ENCODE data around the gene MYOG. TPM values are rescaled to one million over a fixed set of nuclear protein-coding genes. Genes with fewer than 3 reads are reported as not detected.

Gene MYOG
- not detected in 2 replicates for total RNA-seq

DNA sequence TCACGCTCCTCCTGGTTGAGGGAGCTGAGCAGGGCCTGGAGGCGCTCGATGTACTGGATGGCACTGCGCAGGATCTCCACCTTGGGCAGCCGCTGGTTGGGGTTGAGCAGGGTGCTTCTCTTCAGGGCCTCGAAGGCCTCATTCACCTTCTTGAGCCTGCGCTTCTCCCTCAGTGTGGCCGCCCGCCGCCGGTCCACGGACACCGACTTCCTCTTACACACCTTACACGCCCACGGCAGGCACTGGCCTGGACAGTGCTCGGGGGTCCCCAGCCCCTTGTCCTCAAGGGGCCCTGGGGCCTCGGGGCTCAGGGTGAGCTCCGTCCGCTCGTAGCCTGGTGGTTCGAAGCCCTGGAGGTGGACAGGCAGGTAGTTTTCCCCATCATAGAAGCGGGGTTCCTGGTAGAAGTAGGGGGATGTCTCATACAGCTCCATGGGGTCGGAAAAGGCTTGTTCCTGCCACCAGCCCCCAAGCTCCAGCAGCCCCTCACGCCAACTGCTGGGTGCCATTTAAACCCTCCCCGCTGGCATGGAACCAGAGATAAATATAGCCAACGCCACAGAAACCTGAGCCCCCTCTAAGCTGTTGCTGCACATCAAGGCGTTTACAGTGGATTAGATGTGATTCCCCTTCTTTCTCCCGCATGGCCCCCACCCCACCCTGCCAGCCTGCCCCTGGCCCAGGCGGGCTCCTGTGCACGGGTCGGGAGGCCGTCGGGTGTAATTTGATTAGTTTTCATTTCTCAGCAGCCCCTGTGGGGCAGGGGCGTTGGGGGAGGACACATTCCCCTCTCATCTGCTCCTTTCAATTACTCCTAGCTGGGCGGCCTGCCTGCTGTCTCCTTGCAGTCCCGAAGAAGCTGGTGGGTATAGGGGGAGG, at the start of gene MYOG:
Gene MYOG (minus strand): TSS at position 485 of the 879 bp plus-strand sequence. CDS start 51 bp downstream, at position 434.

DNA sequence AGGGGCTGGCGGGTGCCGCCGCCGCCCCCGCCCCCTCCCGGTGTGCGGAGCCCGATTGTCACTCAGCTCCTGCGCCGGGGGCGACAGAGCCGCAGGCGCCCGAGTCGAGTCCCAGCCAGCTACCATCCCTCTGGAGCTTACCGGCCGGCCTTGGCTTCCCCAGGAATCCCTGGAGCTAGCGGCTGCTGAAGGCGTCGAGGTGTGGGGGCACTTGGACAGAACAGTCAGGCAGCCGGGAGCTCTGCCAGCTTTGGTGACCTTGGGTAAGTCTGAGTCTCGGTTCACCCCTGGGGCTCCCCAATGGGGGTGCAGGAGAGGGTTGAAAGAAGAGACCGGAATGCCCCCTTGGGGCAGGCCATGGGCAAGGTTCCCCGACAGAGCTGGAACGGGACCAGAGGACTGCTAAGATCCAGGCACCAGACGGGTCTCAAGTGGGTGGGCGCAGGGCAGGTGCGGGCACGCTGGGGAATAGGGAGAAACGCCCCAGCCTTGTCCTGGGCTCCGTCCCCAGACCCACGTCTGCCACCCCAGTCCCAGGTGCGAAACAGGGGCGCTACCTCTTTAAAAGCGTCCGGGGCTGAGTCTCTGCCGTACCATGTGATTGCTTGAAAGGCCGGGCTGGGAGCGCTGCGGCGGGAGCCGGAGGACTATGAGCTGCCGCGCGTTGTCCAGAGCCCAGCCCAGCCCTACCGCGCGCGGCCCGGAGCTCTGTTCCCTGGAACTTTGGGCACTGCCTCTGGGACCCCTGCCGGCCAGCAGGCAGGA, 42.0 kb upstream of the MYOG start, which contains the start of gene ADORA1:
Gene ADORA1 (plus strand): TSS at position 61 of the 765 bp plus-strand sequence. CDS start 1,116 bp downstream, outside the sequence.

Other genes with a start within 250 kb of the MYOG start
- gene RABIF, start 196.9 kb downstream of the MYOG start, total RNA-seq = 6.3 and 7.3 TPM in 2 replicates
- 23.5 and 24.4 TPM in 2 replicates for gene KLHL12, start 158.8 kb downstream of the MYOG start, total RNA-seq
- gene ADIPOR1, start 127.7 kb downstream of the MYOG start, total RNA-seq = 146 and 152 TPM in 2 replicates
- 86.1 and 106 TPM in 2 replicates for gene CYB5R1, start 118.8 kb downstream of the MYOG start, total RNA-seq
- 70.7 and 77.9 TPM in 2 replicates for gene TMEM183A, start 78.6 kb downstream of the MYOG start, total RNA-seq
- gene PPFIA4, start 59.5 kb downstream of the MYOG start, total RNA-seq = 0.15 and 0.16 TPM in 2 replicates
- gene ADORA1, start 41.7 kb upstream of the MYOG start, total RNA-seq = 0.31 TPM in 1 of 2 replicates, not detected in the other
- not detected in 2 replicates for gene MYBPH, start 89.8 kb upstream of the MYOG start, total RNA-seq
- gene CHI3L1, start 100.7 kb upstream of the MYOG start, total RNA-seq = 0.27 TPM in 1 of 2 replicates, not detected in the other
- gene CHIT1, start 143.7 kb upstream of the MYOG start, total RNA-seq = not detected in 2 replicates
- 25.1 and 34.1 TPM in 2 replicates for gene BTG2, start 219.5 kb upstream of the MYOG start, total RNA-seq